ENCODE results near the gene VPS50.

VPS50 gene

DNA sequence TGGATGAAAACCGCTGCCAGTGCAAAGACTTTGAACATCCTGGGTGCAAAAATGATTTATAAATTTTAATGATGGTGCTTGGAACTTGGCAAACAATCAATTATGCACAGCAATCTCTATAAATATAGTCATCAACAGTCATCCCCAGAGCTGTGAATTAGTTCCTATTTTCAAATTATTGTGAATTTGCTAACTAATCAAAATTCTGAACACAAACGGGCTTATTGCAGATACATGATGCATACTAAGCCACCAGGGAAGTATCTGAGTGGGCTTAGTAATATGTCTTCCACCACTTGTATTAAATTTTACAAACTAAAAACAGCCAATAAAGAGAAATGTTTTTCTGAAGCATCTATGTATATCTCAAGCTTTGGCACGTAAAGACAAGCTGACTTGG is 177.2 kb downstream of the VPS50 start:
- H2AFZ ChIP-seq (ENCODE audit: low read length) = no peak overlapping the region
- H3K36me3 ChIP-seq (ENCODE audit: insufficient read depth, low read length) = no peaks in the 10 kb centered on the region
- no peaks in the 10 kb centered on the region for H3K79me2 ChIP-seq (ENCODE audit: insufficient read depth, low read length)
- no peaks in the 10 kb centered on the region for H3K9me2 ChIP-seq (replicated peaks; ENCODE audit: low read depth, low read length)
- H3K4me1 ChIP-seq (ENCODE audit: insufficient read depth, low read length, poor library complexity, severe bottlenecking) = no peaks in the 10 kb centered on the region
- no peaks in the 10 kb centered on the region for H3F3A ChIP-seq (ENCODE audit: low read depth)
- TF ChIP-seq, protein P1, sequence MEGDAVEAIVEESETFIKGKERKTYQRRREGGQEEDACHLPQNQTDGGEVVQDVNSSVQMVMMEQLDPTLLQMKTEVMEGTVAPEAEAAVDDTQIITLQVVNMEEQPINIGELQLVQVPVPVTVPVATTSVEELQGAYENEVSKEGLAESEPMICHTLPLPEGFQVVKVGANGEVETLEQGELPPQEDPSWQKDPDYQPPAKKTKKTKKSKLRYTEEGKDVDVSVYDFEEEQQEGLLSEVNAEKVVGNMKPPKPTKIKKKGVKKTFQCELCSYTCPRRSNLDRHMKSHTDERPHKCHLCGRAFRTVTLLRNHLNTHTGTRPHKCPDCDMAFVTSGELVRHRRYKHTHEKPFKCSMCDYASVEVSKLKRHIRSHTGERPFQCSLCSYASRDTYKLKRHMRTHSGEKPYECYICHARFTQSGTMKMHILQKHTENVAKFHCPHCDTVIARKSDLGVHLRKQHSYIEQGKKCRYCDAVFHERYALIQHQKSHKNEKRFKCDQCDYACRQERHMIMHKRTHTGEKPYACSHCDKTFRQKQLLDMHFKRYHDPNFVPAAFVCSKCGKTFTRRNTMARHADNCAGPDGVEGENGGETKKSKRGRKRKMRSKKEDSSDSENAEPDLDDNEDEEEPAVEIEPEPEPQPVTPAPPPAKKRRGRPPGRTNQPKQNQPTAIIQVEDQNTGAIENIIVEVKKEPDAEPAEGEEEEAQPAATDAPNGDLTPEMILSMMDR (conservative IDR thresholded peaks at IDR 0.05; ENCODE audit: low read length) = no peak
- no peak for TF ChIP-seq EZH2phosphoT487 (IDR thresholded peaks at IDR 0.05; ENCODE audit: borderline replicate concordance)
- H3K4me2 ChIP-seq (ENCODE audit: low read depth, low read length, poor library complexity, severe bottlenecking) = no peak overlapping the region
- no peaks in the 10 kb centered on the region for H4K20me1 ChIP-seq (ENCODE audit: insufficient read depth, low read length, poor library complexity, severe bottlenecking)
- no peaks in the 10 kb centered on the region for H3K9me3 ChIP-seq (ENCODE audit: insufficient read depth, low read depth, low read length)
- H3K27me3 ChIP-seq (ENCODE audit: insufficient read depth, low read length, poor library complexity, severe bottlenecking) = peaks cover 7% of the 10 kb centered on the region
- no peak overlapping the region for H3K4me3 ChIP-seq (ENCODE audit: low read length, poor library complexity, severe bottlenecking)
- H3K9ac ChIP-seq (ENCODE audit: low read depth, low read length, poor library complexity, severe bottlenecking) = no peak overlapping the region

All from Loucy (cell line).